SU-DHL-6 (cell line): ENCODE data around the gene COL20A1.

Experiments used
- H2AFZ ChIP-seq: fragments of 200-600 bp; sonication (generic); 2 replicates; pipeline ENCODE4 v1.6.1; 2014; ENCODE audit warnings: low read depth, mild to moderate bottlenecking, moderate library complexity, mixed read lengths, antibody characterized with exemption, low read length; ENCODE audit not compliant: severe bottlenecking
- H3F3A ChIP-seq: fragments of 200-600 bp; shearing (Covaris generic); 2 replicates; pipeline ENCODE4 v1.6.0; 2016; ENCODE audit warnings: antibody characterized with exemption, mild to moderate bottlenecking; ENCODE audit not compliant: insufficient read depth
- H3K27ac ChIP-seq: fragments of 200-600 bp; sonication (generic); 2 replicates; pipeline ENCODE4 v1.5.1; 2016; ENCODE audit warnings: low read depth, mild to moderate bottlenecking, low read length, moderate library complexity, mixed read lengths
- H3K27me3 ChIP-seq: fragments of 200-600 bp; sonication (generic), shearing (Covaris generic); 2 replicates; pipeline ENCODE4 v1.6.0; 2014; ENCODE audit warnings: mild to moderate bottlenecking, low read length
- H3K36me3 ChIP-seq: fragments of 200-600 bp; sonication (generic); 2 replicates; pipeline ENCODE4 v1.6.1; 2014; ENCODE audit warnings: mild to moderate bottlenecking, low read length, mixed read lengths
- H3K4me2 ChIP-seq: fragments of 300-600, 200-600 bp; shearing (Covaris generic), sonication (generic); 2 replicates; pipeline ENCODE4 v1.6.0; 2014; ENCODE audit warnings: low read length, low read depth, mild to moderate bottlenecking; ENCODE audit not compliant: poor library complexity, severe bottlenecking
- H3K4me3 ChIP-seq: fragments of 200-600 bp; sonication (generic); 2 replicates; pipeline ENCODE4 v1.5.1; 2014; ENCODE audit warnings: antibody characterized with exemption, low read length, mild to moderate bottlenecking, mixed read lengths; ENCODE audit not compliant: insufficient read depth, poor library complexity, severe bottlenecking
- H3K79me2 ChIP-seq: fragments of 200-600 bp; sonication (generic); 2 replicates; pipeline ENCODE4 v1.6.1; 2014; ENCODE audit warnings: mild to moderate bottlenecking, low read length, moderate library complexity; ENCODE audit not compliant: insufficient read depth
- H3K9ac ChIP-seq: fragments of 200-600 bp; sonication (generic); 2 replicates; pipeline ENCODE4 v1.7.0; 2014; ENCODE audit warnings: mild to moderate bottlenecking, low read length
- H3K9me2 ChIP-seq: fragments of 200-600 bp; sonication (generic); replicated peaks from 2 replicates; pipeline ENCODE4 v1.6.1; 2014; ENCODE audit warnings: low read length; ENCODE audit not compliant: insufficient read depth
- H3K9me3 ChIP-seq: fragments of 200-600 bp; sonication (generic); 2 replicates; pipeline ENCODE4 v1.6.1; 2014; ENCODE audit warnings: low read length, mixed read lengths; ENCODE audit not compliant: insufficient read depth
- H4K20me1 ChIP-seq: fragments of 200-600 bp; sonication (generic); 2 replicates; pipeline ENCODE4 v1.6.1; 2014; ENCODE audit warnings: low read depth, mild to moderate bottlenecking, antibody characterized with exemption, low read length, moderate library complexity, mixed read lengths
- EZH2phosphoT487 ChIP-seq: fragments of 200-600 bp; sonication (generic), shearing (Covaris generic); conservative IDR thresholded peaks from 2 replicates; pipeline ENCODE4 v1.6.1; 2018; ENCODE audit warnings: mild to moderate bottlenecking, antibody characterized with exemption, low read length, moderate library complexity, mixed read lengths
- TF ChIP-seq, protein P1 (sequence below): fragments of 200-600 bp; sonication (generic); IDR thresholded peaks from one replicate; pipeline ENCODE4 v1.5.1; 2017; ENCODE audit warnings: antibody characterized with exemption, mild to moderate bottlenecking, low read length, moderate library complexity; ENCODE audit not compliant: insufficient read depth, poor library complexity, severe bottlenecking

COL20A1 gene

DNA sequence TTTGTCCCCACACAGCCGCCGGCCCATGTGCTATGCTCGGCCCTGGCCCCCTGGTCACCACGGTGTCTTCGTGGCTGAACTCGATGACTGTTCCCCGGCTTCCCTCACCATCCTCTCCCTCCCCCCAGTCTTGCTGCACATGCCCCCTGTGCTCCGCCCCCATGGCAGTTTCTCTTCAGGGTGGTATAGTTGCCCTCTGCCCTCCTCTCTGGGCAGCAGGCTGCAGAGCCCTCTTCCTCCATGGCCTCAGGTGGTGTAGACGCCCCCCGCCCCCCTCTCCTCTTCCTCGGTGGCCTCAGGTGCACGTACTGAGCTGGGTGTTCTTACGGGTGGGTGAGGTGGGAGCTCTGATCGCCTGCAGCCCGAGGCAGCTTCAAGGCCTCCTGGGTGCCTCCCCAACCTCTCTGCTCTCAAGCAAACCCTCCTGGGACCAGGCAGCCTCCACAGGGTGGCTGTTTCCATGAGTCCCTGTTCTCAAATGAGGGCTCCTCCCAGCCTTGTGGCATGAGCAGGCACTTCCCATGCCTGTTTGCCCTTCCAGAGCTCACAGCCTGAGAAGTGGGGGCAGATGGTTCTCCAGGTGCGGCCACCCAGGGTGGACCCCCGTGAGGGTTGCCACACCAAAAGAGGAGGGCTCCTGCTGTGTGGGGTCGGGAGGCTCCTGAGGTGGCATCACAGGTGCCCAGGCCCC, 24.8 kb downstream of the COL20A1 start:
- Histone ChIP-seq H3K4me2 (no peak overlapping the region), H3K9ac (no peak overlapping the region), H3K4me3 (no peak overlapping the region), H3K9me2 (no peaks in the 10 kb centered on the region), H3K27me3 (no peaks in the 10 kb centered on the region), H3F3A (no peaks in the 10 kb centered on the region), H4K20me1 (no peaks in the 10 kb centered on the region), H3K36me3 (no peaks in the 10 kb centered on the region), H3K9me3 (no peaks in the 10 kb centered on the region), H3K27ac (no peak overlapping the region), H2AFZ (no peak overlapping the region), H3K79me2 (no peaks in the 10 kb centered on the region)
- no peak for TF ChIP-seq EZH2phosphoT487
- TF ChIP-seq, protein P1, sequence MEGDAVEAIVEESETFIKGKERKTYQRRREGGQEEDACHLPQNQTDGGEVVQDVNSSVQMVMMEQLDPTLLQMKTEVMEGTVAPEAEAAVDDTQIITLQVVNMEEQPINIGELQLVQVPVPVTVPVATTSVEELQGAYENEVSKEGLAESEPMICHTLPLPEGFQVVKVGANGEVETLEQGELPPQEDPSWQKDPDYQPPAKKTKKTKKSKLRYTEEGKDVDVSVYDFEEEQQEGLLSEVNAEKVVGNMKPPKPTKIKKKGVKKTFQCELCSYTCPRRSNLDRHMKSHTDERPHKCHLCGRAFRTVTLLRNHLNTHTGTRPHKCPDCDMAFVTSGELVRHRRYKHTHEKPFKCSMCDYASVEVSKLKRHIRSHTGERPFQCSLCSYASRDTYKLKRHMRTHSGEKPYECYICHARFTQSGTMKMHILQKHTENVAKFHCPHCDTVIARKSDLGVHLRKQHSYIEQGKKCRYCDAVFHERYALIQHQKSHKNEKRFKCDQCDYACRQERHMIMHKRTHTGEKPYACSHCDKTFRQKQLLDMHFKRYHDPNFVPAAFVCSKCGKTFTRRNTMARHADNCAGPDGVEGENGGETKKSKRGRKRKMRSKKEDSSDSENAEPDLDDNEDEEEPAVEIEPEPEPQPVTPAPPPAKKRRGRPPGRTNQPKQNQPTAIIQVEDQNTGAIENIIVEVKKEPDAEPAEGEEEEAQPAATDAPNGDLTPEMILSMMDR = no peak

DNA sequence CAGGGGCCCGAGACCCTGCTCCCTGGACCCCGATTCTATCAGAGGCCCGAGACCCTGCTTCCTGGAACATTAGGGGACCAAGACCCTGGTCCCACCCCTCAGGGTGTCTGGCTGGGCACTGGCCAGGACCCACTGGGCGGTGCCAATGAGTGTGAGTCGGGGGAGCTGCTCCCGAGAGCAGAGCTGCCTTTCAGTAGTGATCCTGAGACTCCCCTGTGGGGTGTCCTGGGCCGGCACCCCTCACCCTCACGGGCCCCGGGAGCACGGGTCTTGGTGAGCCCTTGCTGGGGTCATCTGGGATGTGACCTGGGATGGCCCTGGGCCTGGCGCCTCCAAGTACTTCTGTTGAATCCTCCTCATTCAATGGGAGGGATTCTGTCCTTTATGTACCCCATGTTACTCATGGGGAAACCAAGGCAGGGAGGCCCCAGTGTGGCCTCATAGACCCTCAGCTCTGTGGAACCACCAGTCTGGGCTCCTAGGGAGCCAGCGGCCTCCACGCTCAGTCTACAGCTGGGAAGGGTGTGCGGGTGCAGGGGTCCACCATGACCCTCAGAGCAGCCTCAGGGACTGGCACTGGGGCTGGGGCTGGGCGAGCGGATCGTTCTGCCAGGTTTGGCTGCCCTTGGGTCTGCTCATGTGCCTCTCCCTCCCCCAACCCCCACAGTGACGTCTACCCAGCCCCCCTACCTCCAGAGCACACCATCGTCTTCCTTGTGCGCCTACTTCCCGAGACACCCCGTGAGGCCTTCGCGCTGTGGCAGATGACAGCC, 25.6 kb downstream of the COL20A1 start:
- Histone ChIP-seq H3K4me2 (no peak overlapping the region), H3K36me3 (no peaks in the 10 kb centered on the region), H3K27me3 (no peaks in the 10 kb centered on the region), H3K9me2 (no peaks in the 10 kb centered on the region), H4K20me1 (no peaks in the 10 kb centered on the region), H3K27ac (no peak overlapping the region), H3K4me3 (no peak overlapping the region), H2AFZ (no peak overlapping the region), H3K79me2 (no peaks in the 10 kb centered on the region), H3K9ac (no peak overlapping the region), H3F3A (no peaks in the 10 kb centered on the region), H3K9me3 (no peaks in the 10 kb centered on the region)
- TF ChIP-seq EZH2phosphoT487 = no peak
- TF ChIP-seq, protein P1 = no peak

DNA sequence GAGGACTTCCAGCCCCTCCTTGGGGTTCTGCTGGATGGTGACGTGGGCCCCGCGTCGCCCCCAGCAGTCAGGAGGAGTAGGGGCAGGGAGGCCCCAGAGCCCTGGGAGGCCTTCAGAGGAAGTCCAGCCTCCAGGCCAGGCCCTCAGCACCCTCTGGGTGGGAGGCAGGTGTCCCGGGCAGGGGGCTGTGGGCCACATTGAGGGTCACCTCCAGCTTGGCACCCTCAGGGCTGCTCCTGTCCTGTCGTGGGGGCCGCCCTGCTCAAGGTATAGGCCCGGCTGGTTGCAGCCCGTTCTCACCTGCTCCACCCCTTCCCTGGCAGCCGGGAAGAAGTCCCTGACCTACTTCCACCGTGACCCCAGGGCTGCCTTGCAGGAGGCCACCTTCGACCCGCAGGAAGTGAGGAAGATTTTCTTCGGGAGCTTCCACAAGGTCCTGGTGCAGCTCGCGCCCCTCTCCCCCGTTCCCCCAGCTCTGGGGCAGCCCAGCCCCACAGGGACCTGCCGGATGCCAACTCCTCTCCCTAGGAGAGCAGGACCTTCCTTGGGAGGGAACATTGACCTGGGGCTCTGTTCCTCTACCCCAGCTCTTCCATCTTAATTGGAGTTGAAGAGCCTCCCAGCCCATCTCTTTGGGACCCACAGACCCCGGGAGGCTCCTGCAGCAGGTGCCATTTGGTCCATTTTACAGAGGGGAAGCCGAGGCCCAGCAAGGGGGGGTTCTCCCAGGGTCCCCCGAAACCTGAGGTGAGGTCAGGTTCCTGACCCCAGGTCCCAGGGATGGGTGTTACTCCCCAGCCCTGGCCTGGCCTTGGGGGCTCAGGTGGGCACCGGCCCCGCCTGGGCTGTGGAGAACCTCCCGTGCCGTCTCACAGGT, 26.4 kb downstream of the COL20A1 start:
- Histone ChIP-seq H3K4me2 (no peak overlapping the region), H4K20me1 (no peaks in the 10 kb centered on the region), H3K9me3 (no peaks in the 10 kb centered on the region), H3K9ac (no peak overlapping the region), H3K79me2 (no peaks in the 10 kb centered on the region), H3F3A (no peaks in the 10 kb centered on the region), H3K4me3 (no peak overlapping the region), H2AFZ (no peak overlapping the region), H3K36me3 (no peaks in the 10 kb centered on the region), H3K27ac (no peak overlapping the region), H3K9me2 (no peaks in the 10 kb centered on the region), H3K27me3 (no peaks in the 10 kb centered on the region)
- TF ChIP-seq, protein P1 = no peak
- TF ChIP-seq EZH2phosphoT487 = no peak
